SK-N-MC (cell line): ENCODE measurements around the gene ANKRD23.
"Not testable (repeated sequence)": the region's sequence is repeated elsewhere in the genome, so short reads cannot be mapped to it uniquely, and the experiment has no call there.

ENCODE experiments used
- DNase-seq: peaks from one replicate; pipeline ENCODE4 v3.0.0-alpha.2; 2011; ENCODE audit warnings: low read depth, low spot score
- H3K27ac ChIP-seq: fragments of 200-600 bp; sonication (generic); 2 replicates; pipeline ENCODE4 v1.5.1; 2016; ENCODE audit warnings: mixed run types
- H3K36me3 ChIP-seq: fragments of 200-600 bp; sonication (generic); 2 replicates; pipeline ENCODE4 v1.6.1; 2017; ENCODE audit warnings: antibody characterized with exemption, low read length, mixed read lengths; ENCODE audit not compliant: insufficient read depth
- H3K4me3 ChIP-seq: fragments of 200-600 bp; sonication (generic); 2 replicates; pipeline ENCODE4 v1.5.1; 2016
- H3K9ac ChIP-seq: fragments of 200-600 bp; sonication (generic); 2 replicates; pipeline ENCODE4 v1.8.0; 2017; ENCODE audit warnings: mixed run types, mixed read lengths; ENCODE audit not compliant: insufficient read length
- H3K9me3 ChIP-seq: fragments of 200-600 bp; sonication (generic); 2 replicates; pipeline ENCODE4 v1.6.1; 2017; ENCODE audit warnings: low read depth, mild to moderate bottlenecking, antibody characterized with exemption, low read length, moderate library complexity, mixed read lengths
- EZH2 ChIP-seq: fragments of 200-600 bp; sonication (generic); IDR thresholded peaks from one replicate; pipeline ENCODE4 v1.6.1; 2017; ENCODE audit warnings: antibody characterized with exemption
- FOXP2 ChIP-seq: optimal IDR thresholded peaks from 2 replicates; pipeline ENCODE3; 2011; ENCODE audit warnings: mild to moderate bottlenecking, moderate library complexity; ENCODE audit not compliant: insufficient read depth; ENCODE audit errors: extremely low read length, control extremely low read depth
- POLR2AphosphoS5 ChIP-seq: IDR thresholded peaks from 2 replicates; pipeline ENCODE4 v1.6.1; 2012; ENCODE audit warnings: mild to moderate bottlenecking, low read depth, low read length, borderline replicate concordance

ANKRD23 gene

DNA sequence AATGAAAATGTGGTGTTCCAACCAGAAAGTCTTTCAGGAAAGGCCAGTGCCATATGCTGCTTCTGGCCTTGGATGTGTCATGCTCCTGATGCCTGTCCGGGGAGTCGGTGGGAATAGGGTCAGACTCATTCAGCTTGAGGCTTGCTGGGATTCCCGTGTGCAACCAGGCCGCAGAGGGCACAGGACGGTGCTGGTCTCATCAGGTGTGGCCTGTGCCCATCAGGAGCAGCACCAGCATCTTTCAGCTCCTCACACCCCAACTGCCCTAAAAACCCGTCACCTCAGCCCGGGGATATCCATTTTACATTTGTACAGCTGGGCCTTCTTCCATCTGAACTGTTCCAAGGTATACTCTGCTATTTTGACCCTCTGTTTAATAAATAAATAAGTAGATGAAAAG is 41.1 kb downstream of the ANKRD23 start:
- H3K27ac ChIP-seq = no peak overlapping the region
- no peak for TF ChIP-seq EZH2
- TF ChIP-seq FOXP2 = no peak
- TF ChIP-seq POLR2AphosphoS5 = no peak
- DNase-seq = no peak
- H3K9me3 ChIP-seq = no peaks in the 10 kb centered on the region
- no peak overlapping the region for H3K4me3 ChIP-seq
- no peak overlapping the region for H3K9ac ChIP-seq
- H3K36me3 ChIP-seq = no peaks in the 10 kb centered on the region; the same call in 1 of the 2 replicates

DNA sequence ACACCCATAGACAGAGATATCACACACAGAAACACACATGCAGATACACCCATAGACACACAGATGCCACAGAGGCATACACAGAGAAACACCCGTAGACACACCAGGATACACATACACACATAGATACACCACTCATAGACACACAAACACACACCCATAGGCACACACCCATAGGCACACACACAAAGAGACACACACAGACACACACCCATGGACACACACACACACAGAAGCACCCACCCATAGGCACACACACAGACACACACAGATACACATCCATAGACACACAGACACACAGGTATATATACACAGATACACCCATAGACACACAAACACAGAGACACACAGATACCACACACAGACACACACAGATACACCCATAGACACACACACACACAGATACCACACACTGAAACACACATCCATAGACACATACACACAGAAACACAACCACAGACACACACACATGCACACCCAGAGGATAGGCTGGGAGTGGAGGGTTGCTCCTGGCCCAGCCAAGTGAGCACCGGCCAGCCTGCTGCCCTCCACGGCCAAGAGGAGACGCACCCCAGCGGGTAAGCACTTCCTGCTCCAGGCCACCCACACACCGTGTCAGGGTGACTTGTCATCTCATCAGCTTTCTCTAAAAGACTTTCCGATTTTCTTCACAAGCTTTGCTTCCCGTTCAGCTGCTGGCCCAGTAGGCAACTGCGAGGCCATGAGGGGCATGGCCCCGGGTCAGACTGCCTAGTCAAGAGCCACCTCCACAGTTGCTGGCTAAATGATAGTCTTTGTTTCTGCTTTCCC is 41.8 kb downstream of the ANKRD23 start:
- Histone ChIP-seq H3K27ac (no peak overlapping the region), H3K36me3 (no peaks in the 10 kb centered on the region; the same call in 1 of the 2 replicates), H3K4me3 (no peak overlapping the region), H3K9ac (no peak overlapping the region), H3K9me3 (no peaks in the 10 kb centered on the region)
- DNase-seq = no peak
- TF ChIP-seq EZH2 (no peak), FOXP2 (no peak), POLR2AphosphoS5 (no peak)

DNA sequence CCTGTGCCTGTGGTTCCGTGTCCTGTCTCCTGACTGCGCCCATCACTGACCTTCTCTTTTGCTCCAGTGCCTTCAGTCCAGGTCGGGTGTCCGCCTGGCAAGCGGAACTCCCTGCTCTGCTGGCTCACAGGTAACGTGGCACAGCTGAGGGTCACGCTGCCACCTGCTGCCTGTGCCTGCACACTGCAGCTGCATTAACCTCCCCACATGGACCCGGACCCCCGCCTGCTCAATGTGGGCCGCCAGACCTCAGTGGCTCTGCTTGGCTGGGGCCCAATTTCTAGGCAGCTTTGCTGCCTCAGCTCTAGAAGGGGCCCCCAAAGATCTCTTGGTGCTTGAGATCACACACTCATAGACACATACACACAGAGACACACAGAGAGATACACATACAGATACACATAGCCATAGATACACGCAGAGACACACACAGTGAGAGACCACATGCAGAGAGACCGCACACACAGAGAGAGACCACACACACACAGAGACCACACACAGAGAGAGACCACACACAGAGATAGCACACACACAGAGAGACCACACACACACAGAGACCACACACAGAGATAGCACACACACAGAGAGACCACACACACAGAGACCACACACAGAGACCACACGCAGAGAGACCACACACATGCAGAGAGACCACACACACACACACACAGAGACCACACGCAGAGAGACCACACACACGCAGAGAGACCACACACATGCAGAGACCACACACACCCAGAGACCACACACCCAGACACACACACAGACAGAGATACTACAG is 42.6 kb downstream of the ANKRD23 start:
- no peaks in the 10 kb centered on the region for H3K9me3 ChIP-seq
- no peak overlapping the region for H3K27ac ChIP-seq
- no peak overlapping the region for H3K9ac ChIP-seq
- no peaks in the 10 kb centered on the region; the same call in 1 of the 2 replicates for H3K36me3 ChIP-seq
- no peak overlapping the region for H3K4me3 ChIP-seq
- TF ChIP-seq FOXP2 (no peak), POLR2AphosphoS5 (no peak), EZH2 (no peak)
- no peak for DNase-seq

DNA sequence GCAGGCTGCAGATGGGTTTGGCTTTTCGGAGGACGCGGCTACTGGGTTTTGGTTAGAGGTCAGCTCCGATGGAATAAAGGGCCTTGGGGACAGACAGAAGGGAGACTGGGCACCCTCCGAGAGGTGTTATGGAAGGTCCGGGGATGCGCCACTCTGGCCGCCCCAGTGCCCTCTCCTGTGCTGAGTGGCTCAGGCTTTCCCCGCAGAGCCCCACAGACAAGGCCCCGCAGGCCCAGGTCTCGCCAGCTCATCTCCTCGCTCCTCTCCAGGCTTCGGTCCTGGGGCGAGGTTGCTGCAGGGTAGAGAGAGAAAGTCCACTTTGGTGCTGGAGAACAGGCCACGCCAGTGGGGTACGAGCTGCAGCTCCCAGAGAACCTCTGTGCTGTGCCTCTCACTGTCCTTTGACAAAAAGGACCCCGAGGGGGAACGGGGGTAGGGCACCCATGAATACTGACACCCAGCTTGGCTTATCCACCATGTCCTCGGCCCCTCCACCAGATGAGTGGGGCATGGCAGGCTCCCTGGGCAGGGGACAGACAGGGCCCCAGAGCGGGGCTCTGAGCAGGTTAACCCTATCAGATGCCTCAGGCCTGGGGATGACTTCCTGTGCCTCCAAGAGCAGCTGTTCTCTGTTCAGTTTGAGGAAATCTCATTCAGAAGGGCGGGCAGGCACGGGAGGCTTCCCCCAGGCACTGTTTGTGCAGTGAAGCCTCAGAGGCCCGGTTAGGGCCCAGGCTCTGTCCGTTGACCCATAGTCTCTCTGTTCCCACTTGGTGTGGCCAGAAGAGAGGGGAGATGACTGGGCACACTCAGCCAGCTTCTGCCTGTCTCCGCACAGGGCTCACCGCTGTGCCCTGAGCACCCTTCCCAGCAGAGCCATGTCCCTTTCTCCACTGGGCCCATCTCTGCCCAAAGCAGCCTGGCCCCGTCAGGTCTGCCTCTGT is 43.5 kb downstream of the ANKRD23 start:
- no peaks in the 10 kb centered on the region; the same call in 1 of the 2 replicates for H3K36me3 ChIP-seq
- H3K4me3 ChIP-seq = no peak overlapping the region
- no peak overlapping the region for H3K27ac ChIP-seq
- DNase-seq = no peak
- H3K9ac ChIP-seq = no peak overlapping the region
- no peaks in the 10 kb centered on the region for H3K9me3 ChIP-seq
- TF ChIP-seq POLR2AphosphoS5 = no peak
- TF ChIP-seq FOXP2 = no peak
- no peak for TF ChIP-seq EZH2

DNA sequence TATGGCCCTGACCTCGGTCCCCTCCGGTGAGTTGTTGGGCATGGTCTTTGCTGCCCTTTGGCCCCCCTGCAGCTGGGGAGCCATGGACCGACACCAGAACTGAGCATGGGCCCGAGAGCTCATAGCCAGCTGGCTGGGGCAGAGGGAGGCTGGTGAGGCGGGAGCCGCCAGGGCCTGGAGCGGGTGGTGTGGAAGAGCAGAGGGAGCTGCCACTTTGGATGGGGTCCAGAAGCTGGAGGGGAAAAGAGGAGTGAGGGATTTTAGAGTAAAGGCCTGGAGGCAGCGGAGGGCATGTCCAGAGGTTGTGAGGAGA is 44.2 kb downstream of the ANKRD23 start:
- no peak for DNase-seq
- H3K9ac ChIP-seq = no peak overlapping the region
- no peaks in the 10 kb centered on the region; the same call in 1 of the 2 replicates for H3K36me3 ChIP-seq
- no peak overlapping the region for H3K27ac ChIP-seq
- no peaks in the 10 kb centered on the region for H3K9me3 ChIP-seq
- no peak for TF ChIP-seq EZH2
- no peak for TF ChIP-seq POLR2AphosphoS5
- no peak for TF ChIP-seq FOXP2
- H3K4me3 ChIP-seq = no peak overlapping the region

DNA sequence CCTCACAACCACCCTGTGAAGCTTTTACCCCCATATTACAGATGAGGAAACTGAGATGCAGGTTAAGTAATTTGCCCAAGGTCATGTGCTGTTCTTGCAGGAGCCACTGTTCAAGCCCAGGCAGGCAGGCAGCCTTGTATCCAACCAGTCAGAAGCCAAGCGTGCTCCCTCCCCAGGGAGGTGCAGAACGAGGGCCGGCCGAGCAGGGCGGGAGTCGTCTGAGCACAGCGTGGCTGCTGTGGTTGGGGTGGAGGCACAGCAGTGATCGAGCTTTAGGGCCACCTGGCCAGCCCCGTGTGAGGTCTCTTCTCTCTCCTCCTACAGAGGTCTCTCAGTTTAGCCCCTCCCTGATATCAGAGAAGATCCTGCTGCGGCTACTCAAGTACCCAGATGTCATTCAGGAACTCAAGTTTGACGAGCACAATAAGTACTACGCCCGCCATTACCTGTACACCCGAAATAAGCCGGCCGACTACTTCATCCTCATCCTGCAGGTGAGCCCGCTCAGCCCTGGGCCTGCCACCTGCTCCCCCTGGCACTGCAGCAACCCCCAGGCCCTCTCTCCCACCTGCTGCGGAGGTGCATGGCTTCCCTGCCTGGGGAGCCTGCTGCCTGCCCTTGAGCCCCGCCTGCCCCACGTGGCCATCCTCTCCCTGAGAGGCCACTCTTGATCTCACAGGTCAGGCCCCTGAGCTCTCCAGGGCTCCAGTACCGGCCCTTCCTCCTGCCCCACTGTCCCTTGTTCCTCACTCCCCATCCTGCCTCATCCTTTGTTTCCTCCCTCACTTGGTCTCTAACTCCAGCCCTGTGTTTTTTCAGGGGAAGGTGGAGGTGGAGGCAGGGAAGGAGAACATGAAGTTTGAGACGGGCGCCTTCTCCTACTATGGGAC is 44.8 kb downstream of the ANKRD23 start:
- H3K4me3 ChIP-seq = no peak overlapping the region
- DNase-seq = no peak
- no peaks in the 10 kb centered on the region; the same call in 1 of the 2 replicates for H3K36me3 ChIP-seq
- TF ChIP-seq FOXP2 (no peak), POLR2AphosphoS5 (no peak), EZH2 (no peak)
- H3K9ac ChIP-seq = no peak overlapping the region
- H3K9me3 ChIP-seq = no peaks in the 10 kb centered on the region
- no peak overlapping the region for H3K27ac ChIP-seq

DNA sequence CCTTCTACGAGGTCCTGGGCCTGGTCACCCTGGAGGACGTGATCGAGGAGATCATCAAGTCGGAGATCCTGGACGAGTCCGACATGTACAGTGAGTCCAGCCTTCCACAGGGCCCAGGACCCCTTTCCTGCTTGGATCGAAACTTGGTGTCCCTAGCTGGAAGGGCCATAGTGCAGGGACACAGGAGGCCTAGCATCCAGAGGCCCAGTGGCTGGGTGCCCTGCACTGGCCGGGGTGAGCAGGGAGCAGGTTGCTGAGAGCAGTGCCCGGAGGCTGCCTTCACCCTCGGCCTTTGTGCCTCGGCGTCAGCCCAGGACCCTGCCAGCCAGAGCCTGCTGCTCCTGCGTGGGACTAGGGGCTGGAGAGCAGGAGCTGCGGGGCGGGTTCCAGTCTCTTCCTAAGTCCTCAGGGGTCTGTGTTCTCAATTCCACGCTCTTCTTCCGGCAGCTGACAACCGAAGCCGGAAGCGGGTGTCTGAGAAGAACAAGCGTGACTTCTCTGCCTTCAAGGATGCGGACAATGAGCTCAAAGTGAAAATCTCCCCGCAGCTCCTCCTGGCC is 46.7 kb downstream of the ANKRD23 start:
- H3K36me3 ChIP-seq = no peaks in the 10 kb centered on the region; the same call in 1 of the 2 replicates
- no peak overlapping the region for H3K4me3 ChIP-seq
- no peak for DNase-seq
- no peak overlapping the region for H3K9ac ChIP-seq
- no peak overlapping the region for H3K27ac ChIP-seq
- no peaks in the 10 kb centered on the region for H3K9me3 ChIP-seq
- TF ChIP-seq POLR2AphosphoS5 (no peak), EZH2 (no peak), FOXP2 (no peak)

DNA sequence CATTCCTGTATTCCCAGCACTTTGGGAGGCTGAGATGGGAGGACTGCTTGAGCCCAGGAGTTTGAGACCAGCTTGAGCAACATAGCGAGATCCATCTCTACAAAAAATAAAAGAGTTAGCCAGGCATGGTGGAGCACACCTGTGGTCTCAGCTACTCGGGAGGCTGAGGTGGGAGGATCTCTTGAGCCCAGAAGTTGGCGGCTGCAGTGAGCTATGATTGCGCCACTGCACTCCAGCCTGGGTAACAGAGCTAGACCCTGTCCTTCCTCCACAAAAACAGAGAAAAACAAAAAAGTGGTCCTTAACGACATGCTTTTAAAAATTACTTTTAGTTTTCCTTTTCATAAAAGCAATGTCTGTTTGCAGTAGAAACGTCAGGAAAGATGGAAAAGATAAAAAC is 47.3 kb downstream of the ANKRD23 start:
- H3K27ac ChIP-seq, H3K36me3 ChIP-seq, H3K9me3 ChIP-seq, H3K4me3 ChIP-seq, DNase-seq, H3K9ac ChIP-seq: not testable (repeated sequence)
